Glutamatergic neuron (in vitro differentiated cells): ENCODE results near the gene KLRC4. TPM values are rescaled to one million over a fixed set of nuclear protein-coding genes. Genes with fewer than 3 reads are reported as not detected.
"Not testable (repeated sequence)": the region's sequence is repeated elsewhere in the genome, so short reads cannot be mapped to it uniquely, and the experiment has no call there.

Source experiments
- DNase-seq: peaks from one replicate; pipeline ENCODE4 v3.0.0; 2022
- H3K27ac Mint-ChIP-seq: one replicate; pipeline ENCODE4 v1.8.0; 2020; ENCODE audit warnings: mild to moderate bottlenecking, mixed read lengths, inconsistent platforms; ENCODE audit not compliant: unreplicated experiment
- H3K27me3 Mint-ChIP-seq: one replicate; pipeline ENCODE4 v1.8.0; 2020; ENCODE audit warnings: mild to moderate bottlenecking, moderate library complexity, mixed read lengths, inconsistent platforms; ENCODE audit not compliant: unreplicated experiment
- H3K36me3 Mint-ChIP-seq: one replicate; pipeline ENCODE4 v1.8.0; 2020; ENCODE audit warnings: mild to moderate bottlenecking, mixed read lengths, inconsistent platforms; ENCODE audit not compliant: unreplicated experiment
- H3K4me1 Mint-ChIP-seq: one replicate; pipeline ENCODE4 v1.8.0; 2020; ENCODE audit warnings: mild to moderate bottlenecking, low read depth, mixed read lengths, inconsistent platforms; ENCODE audit not compliant: unreplicated experiment
- H3K4me3 Mint-ChIP-seq: one replicate; pipeline ENCODE4 v1.8.0; 2020; ENCODE audit warnings: mild to moderate bottlenecking, mixed read lengths, inconsistent platforms; ENCODE audit not compliant: unreplicated experiment
- H3K9me3 Mint-ChIP-seq: one replicate; pipeline ENCODE4 v1.8.0; 2020; ENCODE audit warnings: mild to moderate bottlenecking, moderate library complexity, mixed read lengths, inconsistent platforms; ENCODE audit not compliant: unreplicated experiment
- total RNA-seq: library from RNA; stranded (reverse); fragmentation: NEBNext Ultra II Directional; extraction: Animal tissue kit (Norgen Biotek cat#: 25700); gene quantifications from one replicate; pipeline ENCODE4 v1.2.1, GENCODE V29; 2021; ENCODE audit not compliant: unreplicated experiment
- TF ChIP-seq, protein P1 (sequence below): fragments of 200-600 bp; sonication (generic); IDR thresholded peaks from one replicate; pipeline ENCODE4 v1.5.0; 2021; ENCODE audit not compliant: partially characterized antibody, unreplicated experiment

The KLRC4 gene
- total RNA-seq, 1 donor from 2014 or later = not detected

DNA sequence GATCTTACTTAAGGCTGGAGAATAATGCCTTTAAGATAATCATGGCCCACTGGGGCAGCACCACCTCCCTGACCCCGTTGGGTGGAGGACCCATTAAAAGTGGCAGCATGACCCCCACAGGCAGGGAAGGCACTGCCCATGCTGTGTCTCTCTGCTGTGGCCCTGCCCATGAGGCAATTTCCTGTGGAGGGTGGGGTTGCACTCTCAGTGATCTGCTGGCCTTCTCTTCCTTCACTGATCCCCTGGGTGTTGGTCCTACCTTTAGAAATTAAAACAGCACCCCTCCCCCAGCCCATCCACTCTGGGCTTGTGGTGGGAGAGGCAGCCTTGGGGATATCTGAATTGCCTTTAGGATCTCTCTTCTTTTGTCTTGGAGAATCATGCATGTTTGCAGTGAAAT lies 37.0 kb downstream of the KLRC4 start:
- Mint-ChIP-seq H3K36me3 (no peaks in the 10 kb centered on the region), H3K9me3 (peaks cover 2% of the 10 kb centered on the region), H3K27ac (no peak overlapping the region), H3K4me1 (no peaks in the 10 kb centered on the region), H3K27me3 (peaks cover 3% of the 10 kb centered on the region), H3K4me3 (no peak overlapping the region)
- DNase-seq = no peak
- TF ChIP-seq, protein P1, sequence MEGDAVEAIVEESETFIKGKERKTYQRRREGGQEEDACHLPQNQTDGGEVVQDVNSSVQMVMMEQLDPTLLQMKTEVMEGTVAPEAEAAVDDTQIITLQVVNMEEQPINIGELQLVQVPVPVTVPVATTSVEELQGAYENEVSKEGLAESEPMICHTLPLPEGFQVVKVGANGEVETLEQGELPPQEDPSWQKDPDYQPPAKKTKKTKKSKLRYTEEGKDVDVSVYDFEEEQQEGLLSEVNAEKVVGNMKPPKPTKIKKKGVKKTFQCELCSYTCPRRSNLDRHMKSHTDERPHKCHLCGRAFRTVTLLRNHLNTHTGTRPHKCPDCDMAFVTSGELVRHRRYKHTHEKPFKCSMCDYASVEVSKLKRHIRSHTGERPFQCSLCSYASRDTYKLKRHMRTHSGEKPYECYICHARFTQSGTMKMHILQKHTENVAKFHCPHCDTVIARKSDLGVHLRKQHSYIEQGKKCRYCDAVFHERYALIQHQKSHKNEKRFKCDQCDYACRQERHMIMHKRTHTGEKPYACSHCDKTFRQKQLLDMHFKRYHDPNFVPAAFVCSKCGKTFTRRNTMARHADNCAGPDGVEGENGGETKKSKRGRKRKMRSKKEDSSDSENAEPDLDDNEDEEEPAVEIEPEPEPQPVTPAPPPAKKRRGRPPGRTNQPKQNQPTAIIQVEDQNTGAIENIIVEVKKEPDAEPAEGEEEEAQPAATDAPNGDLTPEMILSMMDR = no peak

DNA sequence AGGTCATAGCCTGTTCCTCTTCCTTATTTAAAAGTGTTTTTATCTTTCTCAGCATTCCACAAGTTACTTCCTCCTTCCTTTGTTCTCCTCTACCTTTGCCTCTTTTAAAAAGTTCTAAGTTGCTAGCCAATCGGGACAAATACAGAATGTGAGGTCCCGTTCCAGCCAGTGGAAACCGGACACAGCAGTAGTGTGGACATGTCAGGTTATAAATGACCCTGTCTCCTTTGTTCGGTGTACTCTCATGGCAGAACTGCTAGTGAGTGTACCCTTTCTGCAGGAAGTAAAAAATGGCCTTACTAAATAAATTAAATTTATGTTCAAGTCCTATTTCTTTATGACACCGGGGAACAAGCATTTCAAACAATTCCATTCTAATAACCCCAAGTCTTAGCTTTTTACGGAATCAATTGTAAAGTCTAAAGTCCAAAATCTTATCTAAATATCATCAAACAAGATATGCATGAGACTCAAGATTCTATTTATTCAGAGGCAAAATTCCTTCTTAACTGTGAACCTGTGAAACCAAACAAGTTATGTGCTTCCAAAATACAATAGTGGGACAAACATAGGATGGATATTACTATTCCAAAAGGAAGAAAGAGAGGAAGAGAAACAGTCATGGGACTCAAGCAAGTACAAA lies 37.5 kb downstream of the KLRC4 start:
- H3K36me3 Mint-ChIP-seq, H3K9me3 Mint-ChIP-seq, H3K4me1 Mint-ChIP-seq, H3K27me3 Mint-ChIP-seq, H3K27ac Mint-ChIP-seq, H3K4me3 Mint-ChIP-seq, DNase-seq: not testable (repeated sequence)

DNA sequence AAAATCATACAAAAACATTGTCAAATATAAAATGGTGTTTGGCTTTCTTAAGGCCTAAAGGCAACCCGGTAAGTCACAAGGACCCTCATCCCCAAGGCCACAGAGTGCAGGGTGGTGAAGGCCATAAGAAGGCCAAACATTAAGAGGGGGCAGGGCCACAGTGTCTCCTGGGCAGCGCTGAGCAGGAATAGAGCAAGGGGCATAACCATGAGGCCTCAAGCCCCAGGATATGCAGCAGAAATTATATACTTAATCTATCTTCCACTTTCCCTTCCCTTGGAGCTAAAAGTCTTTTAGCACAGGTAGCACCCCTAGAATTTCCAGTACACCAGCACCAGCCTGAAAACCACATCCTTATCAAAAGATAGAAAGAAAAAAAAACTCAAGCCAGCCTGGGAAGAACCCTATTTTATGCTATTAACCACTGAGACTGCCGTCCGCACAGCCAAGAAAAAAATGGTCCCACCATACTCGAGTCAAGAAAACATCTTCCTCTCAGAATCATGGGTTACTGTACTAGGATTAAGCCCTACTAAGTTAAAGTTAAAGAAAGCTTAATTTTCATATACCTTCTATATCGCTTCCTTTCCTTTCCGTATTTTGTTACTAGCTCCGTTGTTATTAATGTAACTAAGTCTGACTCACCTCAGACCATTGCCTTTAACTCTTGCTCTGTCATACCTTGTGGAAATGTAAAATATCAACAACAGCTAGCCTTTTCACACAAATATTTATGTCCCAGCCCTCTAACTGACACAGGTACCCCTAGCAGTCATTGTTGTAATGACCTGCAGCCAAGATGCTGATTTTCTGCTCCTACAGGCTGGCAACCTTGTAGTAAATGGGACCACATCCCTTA lies 39.8 kb downstream of the KLRC4 start:
- Mint-ChIP-seq H3K9me3 (peaks cover 2% of the 10 kb centered on the region), H3K4me3 (no peak overlapping the region), H3K27me3 (peaks cover 3% of the 10 kb centered on the region), H3K36me3 (no peaks in the 10 kb centered on the region), H3K4me1 (no peaks in the 10 kb centered on the region), H3K27ac (no peak overlapping the region)
- TF ChIP-seq, protein P1 = no peak
- no peak for DNase-seq

DNA sequence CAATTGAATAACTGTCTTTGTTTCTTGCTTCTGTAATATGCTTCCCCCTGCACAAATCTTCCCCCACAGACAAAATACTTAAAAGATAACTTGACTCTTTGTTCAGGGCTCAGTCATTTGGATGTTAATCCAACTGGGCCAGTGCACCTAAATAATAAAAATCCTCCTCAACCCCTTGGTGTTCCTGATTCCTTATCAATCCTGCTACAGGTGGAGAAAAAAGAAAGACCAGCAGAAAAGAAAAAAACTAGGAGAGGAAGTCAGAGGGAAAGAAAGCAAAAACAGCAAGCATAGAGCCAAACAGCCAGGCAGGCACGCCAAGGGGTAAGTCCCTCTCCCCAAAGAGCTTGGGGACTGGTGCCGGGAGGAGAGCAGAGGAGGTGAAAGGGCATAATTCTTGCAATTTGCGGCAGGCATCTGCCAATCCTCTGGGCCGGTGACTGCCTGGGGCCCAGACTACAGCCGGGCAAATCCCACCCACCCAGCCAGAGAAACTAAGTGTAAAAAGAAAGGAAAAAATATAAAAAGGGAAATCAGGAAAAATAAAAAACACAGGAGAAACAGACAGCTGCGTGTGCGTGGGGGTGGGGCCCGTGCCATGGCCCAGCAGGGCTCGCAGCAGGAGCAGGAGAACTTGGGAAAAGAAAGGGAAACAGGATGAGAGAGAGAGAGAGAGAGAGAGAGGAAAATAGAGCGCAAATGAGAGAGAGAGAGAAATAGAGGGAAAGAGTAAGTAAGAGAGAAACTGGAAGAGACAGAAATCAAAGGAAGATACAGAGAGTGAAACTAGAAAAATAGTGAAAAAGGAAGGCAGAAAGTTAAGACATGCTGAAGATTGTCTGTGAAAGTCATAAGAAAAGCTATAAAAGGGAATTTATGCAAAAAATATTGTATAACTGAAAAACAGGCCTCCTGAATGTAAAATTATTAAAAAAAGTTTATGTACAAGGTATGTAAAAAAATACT lies 41.1 kb downstream of the KLRC4 start:
- TF ChIP-seq, protein P1 = no peak
- H3K27me3 Mint-ChIP-seq = peaks cover 3% of the 10 kb centered on the region
- H3K9me3 Mint-ChIP-seq = peaks cover 2% of the 10 kb centered on the region
- DNase-seq = no peak
- no peak overlapping the region for H3K27ac Mint-ChIP-seq
- H3K4me1 Mint-ChIP-seq = no peaks in the 10 kb centered on the region
- H3K36me3 Mint-ChIP-seq = no peaks in the 10 kb centered on the region
- H3K4me3 Mint-ChIP-seq = no peak overlapping the region

DNA sequence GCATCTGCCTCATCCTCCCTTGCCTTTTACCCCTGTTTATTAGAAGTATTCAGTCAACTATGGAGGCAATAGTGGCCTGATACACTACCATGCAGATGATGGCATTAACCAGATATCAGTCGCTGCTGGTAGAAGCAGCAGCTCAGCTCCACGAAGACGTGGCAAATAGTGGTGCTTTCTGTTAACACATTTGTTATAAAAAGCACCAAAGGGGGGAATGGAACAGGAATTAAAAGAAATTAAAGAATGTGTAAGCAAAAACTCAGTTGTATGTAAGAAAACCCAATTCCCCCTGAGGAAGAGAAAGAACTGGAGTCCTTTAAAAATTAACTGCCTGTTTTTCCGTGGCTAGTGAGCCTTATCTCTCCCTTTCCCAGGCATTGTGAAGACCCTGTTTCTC lies 41.8 kb downstream of the KLRC4 start:
- H3K4me1 Mint-ChIP-seq, H3K27ac Mint-ChIP-seq, H3K9me3 Mint-ChIP-seq, DNase-seq, H3K36me3 Mint-ChIP-seq, H3K27me3 Mint-ChIP-seq, H3K4me3 Mint-ChIP-seq: not testable (repeated sequence)
